GM18867 (cell line): ENCODE results near the gene RELN.
"Not testable (repeated sequence)": the region's sequence is repeated elsewhere in the genome, so short reads cannot be mapped to it uniquely, and the experiment has no call there.

Source experiments
- ATAC-seq: cut with Tn5 transposase; IDR thresholded peaks from one replicate; pipeline ENCODE4 v1.9.1; 2021; ENCODE audit warnings: mild to moderate bottlenecking, moderate library complexity; ENCODE audit not compliant: unreplicated experiment

The RELN gene

DNA sequence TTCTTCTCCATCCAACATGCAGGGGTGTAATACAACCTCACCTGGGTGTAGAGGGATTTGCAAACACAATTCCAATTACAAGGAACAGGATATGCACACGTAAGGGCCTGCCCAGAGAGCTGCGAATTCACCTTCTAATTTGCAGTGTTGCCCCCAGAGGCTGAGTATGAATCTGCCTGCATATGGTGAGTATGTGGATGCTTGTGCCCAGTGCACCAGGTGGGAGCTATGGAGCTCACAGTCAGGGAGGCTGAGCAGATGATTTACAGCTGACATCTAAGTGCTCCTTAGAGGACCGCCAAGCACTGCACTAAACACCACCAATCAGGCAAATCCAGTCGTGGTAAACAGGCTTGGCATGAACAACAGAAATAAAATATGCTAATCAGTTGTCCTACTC is 132.0 kb downstream of the RELN start:
- no peak for ATAC-seq

DNA sequence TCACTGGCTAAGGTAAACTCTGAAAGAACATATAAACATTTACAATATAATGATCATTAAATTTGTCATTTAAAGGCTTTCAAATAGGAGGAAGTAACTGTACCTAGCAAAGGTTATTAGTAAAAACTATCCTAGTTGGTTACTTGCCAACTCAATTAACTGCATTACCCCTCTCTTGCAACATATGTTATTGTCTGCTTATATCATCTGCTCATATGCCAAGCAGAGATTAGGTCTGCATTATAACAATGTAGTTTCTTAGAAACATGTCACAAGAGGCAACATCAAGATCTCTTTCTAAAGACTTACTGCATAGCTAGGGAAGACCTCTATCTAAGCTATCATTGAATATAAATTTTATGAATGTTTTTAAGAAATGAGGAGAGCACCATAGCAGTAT is 132.5 kb downstream of the RELN start:
- no peak for ATAC-seq

DNA sequence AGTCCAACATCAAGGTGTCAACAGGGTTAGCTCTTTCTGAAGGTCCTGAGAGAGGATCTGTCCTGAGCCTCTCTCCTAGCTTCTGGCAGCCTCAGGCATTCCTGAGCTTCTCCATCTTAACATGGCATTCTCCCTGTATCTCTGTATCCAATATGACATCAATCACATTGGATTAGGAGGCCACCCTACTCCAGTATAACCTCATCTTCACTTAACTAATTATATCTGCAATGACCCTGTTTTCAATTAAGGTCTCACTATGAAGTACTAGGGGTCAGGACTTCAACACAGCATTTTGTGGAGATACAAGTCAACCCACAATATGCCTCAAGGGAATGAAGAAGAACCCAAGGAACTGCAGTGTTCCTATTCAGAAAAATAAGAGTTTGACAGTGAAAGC is 133.8 kb downstream of the RELN start:
- ATAC-seq = no peak

DNA sequence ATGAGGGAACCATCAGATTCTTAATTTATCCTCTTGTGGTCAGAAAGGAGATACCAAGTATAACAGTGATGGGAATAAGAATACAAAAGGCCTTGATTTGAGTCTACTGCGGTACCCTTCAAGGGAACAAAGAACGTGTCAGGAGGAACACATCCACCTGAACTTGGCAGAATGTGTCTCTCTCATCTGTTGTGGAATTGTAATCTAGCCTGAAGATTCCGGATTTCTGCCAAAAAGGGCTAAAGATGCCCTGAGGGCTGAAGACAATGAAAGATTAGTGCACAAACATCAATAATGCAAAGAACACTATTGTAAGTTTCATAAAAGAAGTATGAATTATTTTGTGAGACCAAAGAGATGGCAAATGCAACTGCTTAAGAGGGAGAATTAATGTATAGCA is 134.8 kb downstream of the RELN start:
- no peak for ATAC-seq

DNA sequence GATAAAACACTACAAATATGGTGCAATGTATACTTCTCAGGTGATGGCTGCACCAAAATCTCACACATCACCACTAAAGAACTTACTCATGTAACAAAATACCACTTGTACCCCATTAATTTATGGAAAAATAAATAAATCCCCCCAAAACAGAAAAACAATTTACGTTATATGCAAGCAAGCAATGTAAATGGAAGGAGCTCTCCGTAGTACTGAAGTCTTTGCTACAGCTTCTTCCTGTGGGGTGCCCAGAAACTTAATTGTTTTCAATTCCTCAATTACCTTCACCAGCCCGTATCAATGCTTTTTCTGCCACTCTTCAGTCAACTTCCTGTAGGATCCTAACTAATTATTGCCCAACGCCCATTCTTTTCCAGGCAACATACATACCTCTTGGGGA is 138.1 kb downstream of the RELN start:
- no peak for ATAC-seq

DNA sequence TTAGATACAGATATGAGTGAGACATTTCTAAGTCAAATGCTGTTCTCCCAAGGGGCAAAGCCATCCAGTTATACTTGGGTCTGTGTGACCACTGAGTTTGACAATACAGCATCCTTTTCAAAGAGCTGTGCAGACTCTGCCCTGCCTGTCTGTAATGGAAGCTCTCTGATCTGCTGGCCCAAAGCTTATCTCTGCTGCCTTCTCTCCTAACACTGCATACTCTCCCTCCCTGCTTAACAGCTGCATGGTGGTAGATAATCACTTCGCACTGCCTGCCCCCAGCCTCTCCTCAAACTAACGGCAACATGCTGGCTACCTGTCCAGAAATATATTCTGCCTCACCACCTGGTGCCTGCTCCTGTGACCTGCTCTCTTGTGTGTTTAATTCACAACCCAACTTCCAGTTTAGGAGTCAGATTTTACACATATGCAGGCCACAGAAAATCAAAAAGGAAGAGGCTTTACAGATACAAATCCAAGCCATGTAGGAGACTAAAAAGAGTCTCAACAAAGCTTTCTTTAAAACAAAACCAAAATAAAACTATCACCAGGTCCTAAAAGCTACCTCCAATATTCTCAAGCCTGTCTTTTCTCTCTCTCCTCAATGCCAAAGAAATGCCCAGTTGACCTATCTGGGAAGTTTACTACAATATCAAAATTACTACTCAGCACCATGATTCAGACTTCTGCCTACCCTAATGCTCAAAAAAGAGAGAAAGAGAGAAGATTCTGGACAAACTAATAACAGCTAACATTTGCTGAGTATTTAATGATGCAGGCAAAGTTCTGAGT is 145.6 kb downstream of the RELN start:
- ATAC-seq = no peak

DNA sequence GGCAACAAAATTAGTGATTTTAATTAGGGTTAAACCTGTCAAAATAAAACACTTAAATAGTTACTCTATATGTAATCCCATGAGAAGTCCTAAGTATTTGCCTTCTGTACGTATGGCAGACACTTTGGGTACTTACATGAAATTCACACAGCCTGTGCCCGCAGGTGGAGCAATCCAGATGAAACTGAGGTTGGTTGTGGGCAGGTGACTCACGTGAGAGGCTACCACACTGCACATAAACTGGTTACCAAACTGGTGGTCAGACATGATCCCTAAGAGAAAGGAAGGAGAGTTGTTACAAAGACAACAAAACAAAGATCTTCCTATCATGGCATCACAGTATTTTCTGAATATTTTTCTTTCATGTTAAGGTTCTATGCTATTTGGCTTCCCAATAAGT is 156.1 kb downstream of the RELN start:
- no peak for ATAC-seq

DNA sequence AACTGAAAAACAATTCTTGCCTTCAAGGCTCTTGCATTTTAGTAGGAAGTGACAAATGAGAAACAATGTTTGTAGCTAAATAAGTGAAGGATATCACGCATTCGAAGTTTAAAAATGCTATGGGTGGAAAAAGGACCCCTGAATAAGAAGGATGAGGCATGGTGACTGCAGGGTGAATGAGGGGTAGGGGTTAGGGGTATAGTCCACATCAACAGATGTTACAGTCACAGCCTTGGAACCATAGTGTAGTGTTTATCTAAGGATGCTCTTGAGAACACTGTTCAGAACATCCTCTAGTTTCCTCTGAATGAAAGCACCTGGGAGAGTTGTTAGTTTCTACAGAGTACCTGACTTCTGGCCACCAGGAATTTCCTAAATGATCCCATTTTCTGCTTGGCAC is 157.0 kb downstream of the RELN start:
- no peak for ATAC-seq

DNA sequence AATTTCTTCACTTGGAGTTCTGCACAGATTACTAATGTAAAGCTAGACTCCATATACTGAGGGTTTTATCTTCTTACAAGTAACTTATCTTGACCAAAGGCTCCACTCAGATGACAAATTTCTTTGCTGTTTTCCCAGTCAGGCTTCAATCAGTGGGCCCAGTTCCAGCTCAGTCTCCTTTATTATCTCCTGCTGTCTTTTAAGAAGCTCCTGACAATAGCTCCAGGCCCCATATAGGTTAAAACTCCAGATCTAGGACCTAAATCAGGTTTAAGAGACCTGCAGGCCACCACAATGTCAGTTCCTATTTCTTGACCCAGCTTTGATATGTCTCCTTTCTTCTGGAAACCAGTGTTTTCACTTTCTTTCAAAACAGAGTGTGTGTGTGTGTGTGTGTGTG is 165.2 kb downstream of the RELN start:
- ATAC-seq = no peak

DNA sequence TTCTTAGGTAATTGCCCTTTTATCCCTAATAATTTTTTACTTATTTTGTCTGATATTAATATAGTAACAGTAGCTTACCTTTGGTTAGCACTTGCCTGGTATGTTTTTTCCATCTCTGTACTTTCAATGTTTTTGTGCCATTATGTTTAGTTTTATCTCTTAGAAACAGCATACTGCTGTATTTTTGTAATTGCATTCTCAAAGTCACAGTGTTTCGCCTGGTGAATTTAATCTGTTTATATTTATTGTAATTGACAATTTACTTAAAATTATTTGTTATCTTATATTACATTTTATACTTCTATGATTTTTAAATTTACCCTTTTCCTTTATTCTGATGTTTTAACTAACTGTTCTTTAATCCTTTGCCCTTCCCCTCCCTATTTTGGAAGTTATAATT is 166.4 kb downstream of the RELN start:
- no peak for ATAC-seq

DNA sequence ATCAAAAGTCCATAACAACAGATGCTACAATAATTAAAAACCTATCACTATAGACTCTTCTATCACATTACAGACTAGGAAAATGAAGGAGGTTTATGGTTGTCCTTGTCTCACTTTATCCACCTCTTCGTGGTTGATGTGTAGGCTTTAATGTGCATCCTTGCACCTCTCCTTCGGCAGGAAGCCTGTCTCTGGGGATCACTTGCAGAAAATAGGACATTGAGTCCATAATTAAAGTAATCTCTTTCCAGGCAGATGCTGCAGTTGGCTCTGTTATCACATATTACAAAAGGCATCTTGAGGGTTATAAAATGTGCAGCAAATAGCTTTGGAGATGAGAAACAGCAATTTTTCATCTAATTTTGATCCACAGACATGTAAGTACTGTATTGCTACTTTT is 168.4 kb downstream of the RELN start:
- no peak for ATAC-seq

DNA sequence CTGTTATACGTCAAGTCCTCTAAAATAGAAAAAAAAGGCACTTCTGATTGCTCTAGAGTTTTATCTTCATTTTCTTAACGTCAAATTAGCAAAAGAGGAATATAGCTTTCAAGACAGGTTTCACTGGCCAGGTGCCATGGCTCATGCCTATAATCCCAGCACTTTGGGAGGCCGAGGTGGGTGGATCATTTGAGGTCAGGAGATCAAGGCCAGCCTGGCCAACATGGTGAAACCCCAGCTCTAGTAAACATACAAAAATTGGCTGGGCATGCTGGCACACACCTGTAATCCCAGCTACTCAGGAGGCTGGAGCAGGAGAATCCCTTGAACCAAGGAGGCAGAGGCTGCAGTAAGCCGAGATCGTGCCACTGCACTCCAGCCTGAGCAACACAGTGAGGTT is 173.5 kb downstream of the RELN start:
- not testable (repeated sequence) for ATAC-seq

DNA sequence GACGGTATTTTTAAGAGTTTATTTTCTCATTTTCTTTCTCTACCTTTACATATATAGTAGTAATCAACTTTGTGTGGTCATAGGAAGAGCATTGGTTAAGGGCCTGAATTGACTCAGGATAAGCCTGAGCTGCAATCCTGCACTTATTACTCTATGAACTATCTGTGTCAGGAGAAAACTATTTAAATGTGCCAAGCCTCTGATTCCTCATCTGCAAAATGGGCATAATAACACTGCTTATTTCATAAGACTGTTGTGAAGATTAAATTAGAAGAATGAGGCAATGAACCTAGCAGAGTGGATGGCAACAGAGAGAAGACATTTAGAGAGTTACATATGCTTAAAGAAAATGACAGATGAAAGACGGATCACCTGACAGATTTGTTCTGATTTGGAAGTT is 175.5 kb downstream of the RELN start:
- no peak for ATAC-seq

DNA sequence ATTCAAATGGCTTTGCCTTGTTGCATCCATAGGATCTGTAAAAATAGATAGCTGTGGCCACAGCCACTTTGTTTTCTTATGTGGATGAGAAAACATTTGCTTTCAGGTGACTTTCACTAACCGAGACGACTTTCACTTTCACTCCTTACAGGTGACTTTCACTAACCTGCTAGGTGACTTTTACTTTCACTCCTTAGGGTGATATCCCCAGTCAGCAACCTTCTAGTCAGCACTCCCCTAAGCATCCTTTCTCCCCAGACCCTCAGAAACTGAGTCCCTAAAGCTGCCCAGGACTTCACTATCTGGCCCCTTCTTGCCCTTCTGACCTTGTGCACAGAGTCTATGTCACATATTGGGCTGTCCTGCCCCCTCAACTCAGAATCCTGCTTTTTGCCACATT is 177.5 kb downstream of the RELN start:
- peak; percentile 71 for ATAC-seq

DNA sequence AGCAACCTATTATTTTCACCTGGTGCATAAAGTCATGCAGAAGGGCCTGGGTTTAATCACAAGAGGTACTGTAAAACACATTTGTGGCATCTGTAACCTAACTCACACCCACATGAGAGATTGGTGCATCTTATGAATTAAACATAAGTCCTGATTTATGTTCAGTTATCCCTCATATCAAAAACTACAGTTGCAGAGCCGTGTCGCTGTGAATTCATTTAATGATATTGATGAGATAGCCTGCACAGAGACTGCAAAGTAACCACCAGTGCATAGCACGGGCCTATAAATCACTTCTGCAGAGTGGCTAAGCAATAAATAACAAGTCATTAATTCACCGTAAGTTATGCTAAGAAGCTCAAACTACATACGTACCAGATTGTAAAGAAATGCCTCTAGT is 178.2 kb downstream of the RELN start:
- no peak for ATAC-seq

DNA sequence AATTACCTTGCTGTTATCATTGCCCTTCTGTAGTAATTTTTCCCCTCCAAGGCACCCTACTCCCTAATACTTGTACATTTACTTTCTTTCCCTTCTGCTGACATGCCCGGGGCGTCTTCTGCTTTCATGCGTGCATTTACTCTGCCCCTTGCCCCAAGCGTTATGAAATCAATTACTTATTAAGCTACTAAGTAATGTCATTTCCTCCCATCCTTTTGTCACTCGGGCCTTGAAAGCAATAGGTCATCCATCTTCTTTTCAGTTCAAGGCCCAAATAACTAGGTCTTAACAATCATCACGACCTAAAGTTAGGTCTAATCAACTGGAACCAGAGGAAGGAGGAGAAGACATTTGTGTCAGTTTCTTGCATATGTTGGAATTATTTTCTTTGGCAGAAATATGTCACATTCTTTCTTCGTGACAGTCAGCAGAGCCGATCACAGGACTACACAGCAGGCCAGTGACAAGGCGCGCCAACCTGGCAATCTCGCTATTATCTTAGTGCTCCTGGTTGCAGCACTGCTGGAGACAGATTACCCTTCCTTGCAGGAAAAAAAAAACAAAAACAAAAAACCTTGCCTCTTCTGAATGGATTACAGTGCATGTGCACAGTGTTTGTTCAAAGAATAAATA is 179.2 kb downstream of the RELN start:
- no peak for ATAC-seq

DNA sequence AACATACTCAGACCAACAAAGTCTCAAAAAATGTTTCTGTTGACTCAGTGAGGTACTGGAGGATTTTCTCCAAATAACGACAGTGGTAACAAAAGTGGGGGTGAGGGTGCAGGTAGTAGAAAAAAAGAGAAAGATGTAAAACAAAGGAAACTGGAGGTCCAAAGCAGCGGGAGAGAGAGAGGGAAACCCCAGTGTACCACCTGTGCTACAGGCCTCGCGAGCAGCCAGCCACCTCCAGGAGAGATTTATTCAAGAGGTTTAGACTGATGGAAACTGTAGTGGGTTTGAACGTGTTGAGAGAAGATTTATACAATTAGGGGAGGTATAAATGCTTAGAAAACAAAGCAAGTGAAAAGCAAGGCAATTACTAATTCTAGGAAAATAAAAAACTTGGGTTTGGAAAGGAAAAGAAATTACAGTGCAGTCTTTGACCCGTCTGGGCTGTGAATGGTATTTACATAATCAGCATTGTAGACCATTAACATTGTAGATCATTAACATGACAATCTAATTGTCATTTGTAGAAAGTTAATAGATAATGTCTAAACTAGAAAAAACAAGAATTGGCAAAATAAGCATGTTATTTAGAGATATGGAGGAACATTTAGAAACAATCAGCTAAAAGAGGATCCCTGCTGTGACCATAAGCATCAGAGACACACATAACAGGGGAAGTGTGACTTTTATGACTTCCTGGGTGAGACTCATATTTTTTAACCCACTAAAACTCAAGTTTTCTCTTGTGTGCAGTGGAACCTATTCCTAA is 180.0 kb downstream of the RELN start:
- no peak for ATAC-seq

DNA sequence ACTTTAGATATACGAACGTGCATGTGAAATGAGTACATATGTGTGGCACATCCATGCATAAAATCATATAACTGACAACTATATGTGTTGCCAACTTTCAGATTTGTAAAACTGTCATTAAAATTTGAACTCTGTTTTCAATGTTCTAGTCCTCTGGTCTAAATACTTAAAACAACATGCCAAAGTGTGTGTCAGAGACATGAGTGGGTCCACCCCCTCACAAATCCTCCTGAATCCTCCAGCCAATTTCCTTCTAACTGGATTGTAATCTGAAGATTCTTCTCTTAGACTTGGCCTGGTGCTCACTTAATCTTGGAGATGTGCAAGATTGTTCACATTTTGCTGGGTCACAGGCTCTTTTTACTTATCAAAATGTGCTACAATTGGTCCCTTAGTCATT is 184.1 kb downstream of the RELN start:
- no peak for ATAC-seq

DNA sequence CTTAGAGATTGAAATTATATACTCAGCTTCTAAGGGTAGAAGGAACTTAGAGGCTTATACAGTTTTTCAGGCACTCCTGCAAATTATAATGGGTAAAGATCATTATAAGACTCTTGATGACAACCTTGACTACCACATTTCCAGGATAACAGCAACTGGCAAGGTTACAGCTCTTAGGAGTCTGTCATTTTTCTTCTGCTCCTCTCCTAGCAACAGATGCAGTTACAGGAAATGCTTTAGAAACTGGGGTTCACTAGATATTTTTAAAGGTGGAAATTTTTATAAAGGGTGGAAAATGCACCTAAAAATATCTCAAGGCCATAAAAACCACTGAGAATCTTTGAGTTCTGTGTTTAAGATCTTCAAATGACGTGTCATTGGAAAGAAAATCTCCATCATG is 185.8 kb downstream of the RELN start:
- no peak for ATAC-seq

DNA sequence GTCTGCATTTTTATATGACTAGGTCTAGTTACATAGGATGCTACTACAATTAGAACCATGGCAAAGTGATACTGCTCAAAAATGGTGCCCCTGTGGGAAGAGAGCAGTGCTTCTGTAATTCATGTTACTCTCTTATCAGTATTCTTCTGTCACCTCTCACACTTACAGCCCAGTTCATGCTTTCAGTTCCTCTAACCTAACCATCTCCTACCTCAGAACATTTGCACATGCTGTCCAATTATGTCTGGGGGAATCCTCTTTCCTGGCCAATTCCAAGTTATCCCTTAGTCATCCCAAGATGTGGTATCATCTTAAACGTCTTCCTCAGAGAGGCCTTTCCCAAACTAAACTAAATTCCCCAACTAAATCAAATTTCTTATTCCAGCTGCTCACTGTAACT is 190.2 kb downstream of the RELN start:
- peak; percentile 55 for ATAC-seq

DNA sequence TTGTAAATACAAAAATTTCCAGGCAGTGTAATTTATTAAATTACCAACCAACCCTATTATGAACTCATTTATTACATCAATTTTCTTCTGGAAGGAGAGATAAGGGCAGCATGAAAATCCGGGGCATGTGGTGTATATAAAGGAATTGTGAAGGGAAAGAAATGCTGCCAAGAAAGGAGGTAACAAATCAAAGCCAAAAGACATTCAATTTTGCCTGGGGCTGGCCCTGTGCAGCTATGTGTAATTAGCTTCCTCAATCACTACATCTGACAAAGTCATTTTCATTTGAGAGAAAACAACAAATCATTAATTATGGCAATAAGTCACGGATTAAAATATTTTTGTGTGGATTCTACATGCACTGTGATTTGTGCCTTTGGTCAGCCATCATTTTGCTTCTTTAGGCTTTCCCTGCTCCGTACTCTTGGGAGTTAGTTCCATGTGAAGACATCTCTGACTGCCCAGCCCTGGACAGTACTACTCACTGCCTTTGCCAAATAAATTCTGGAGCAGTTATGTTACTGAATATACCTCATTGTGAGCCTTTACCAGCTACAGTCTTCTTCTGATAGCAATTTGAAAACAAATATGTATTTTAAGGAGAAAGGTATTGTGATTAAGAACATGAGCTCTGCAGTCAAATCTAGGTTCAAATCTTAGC is 191.7 kb downstream of the RELN start:
- no peak for ATAC-seq
